ENCODE data around the gene ATE1.

Gene ATE1

DNA sequence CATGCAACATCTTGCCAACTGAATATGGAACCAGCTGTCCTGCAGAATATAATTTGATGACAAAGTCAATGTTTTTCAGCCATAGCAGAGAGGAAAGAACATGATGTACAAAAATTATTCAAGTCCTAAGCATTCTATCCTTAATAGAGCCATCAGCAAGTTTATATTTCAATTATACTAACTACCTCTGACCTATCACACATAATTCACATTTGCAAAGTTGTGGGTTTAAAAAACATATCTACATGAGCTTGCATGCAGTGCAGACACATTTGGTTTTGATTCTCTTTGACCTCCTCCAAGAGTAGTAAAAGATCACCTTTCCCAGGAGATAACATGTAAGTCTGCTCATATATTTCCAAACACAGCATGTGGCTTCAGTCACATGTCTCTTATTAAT is 203.5 kb downstream of the ATE1 start:
- TF ChIP-seq, protein P1, sequence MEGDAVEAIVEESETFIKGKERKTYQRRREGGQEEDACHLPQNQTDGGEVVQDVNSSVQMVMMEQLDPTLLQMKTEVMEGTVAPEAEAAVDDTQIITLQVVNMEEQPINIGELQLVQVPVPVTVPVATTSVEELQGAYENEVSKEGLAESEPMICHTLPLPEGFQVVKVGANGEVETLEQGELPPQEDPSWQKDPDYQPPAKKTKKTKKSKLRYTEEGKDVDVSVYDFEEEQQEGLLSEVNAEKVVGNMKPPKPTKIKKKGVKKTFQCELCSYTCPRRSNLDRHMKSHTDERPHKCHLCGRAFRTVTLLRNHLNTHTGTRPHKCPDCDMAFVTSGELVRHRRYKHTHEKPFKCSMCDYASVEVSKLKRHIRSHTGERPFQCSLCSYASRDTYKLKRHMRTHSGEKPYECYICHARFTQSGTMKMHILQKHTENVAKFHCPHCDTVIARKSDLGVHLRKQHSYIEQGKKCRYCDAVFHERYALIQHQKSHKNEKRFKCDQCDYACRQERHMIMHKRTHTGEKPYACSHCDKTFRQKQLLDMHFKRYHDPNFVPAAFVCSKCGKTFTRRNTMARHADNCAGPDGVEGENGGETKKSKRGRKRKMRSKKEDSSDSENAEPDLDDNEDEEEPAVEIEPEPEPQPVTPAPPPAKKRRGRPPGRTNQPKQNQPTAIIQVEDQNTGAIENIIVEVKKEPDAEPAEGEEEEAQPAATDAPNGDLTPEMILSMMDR (IDR thresholded peaks at IDR 0.05; ENCODE audit: low read depth, low read length) = no peak
- TF ChIP-seq POLR2A (IDR thresholded peaks at IDR 0.05; ENCODE audit: extremely low read depth, insufficient read length) (no peak), MYC (IDR thresholded peaks at IDR 0.05; ENCODE audit: low read depth, low read length) (no peak)
- no peak overlapping the region for H3K4me3 ChIP-seq (ENCODE audit: low read depth, low read length)
- DNase-seq (ENCODE audit: low read depth) = no peak

DNA sequence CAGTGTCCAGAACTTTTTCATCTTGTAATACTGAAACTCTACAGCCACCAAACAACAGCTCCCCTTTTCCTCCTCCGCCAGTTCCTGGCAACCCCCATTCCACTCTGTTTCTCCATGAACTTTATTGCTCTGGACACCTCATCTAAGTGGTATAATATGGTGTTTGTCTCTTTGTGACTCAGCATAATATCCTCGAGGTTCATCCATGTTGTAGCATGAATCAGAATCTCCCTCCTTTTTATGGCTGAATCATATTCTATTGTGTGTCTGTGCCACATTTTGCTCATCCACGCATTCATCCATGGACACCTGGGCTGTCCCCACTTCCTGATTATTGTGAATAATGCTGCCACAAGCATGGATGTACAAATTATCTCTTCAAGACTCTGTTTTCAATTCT is 205.2 kb downstream of the ATE1 start:
- no peak overlapping the region for H3K4me3 ChIP-seq (ENCODE audit: low read depth, low read length)
- DNase-seq (ENCODE audit: low read depth) = no peak
- TF ChIP-seq, protein P2, sequence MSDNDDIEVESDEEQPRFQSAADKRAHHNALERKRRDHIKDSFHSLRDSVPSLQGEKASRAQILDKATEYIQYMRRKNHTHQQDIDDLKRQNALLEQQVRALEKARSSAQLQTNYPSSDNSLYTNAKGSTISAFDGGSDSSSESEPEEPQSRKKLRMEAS (IDR thresholded peaks at IDR 0.05; ENCODE audit: low read depth, low read length) = no peak
- TF ChIP-seq POLR2A (IDR thresholded peaks at IDR 0.05; ENCODE audit: extremely low read depth, insufficient read length) (no peak), MYC (IDR thresholded peaks at IDR 0.05; ENCODE audit: low read depth, low read length) (no peak)
- TF ChIP-seq, protein P1 (IDR thresholded peaks at IDR 0.05; ENCODE audit: low read depth, low read length) = no peak

DNA sequence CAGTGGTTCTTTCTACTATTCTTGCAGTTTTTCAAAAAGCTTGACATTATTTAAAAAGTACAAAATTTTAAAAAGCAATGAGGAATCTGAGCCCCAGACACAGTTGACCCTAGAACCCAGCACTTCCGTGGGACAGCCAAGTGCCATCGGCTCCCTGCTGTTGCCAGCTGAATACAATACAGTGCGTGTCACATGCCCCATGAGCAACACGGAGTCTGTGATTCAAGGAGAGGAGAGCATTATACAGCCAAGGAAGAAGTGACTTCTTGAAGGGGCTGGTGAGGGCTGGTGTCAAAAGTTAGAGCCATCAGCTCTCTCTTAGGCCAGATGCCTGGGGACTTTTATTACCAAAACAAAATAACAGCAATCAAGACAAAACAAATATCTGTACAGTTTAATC is 206.6 kb downstream of the ATE1 start:
- no peak for DNase-seq (ENCODE audit: low read depth)
- H3K4me3 ChIP-seq (ENCODE audit: low read depth, low read length) = no peak overlapping the region
- TF ChIP-seq, protein P2 (IDR thresholded peaks at IDR 0.05; ENCODE audit: low read depth, low read length) = no peak
- no peak for TF ChIP-seq MYC (IDR thresholded peaks at IDR 0.05; ENCODE audit: low read depth, low read length)
- TF ChIP-seq, protein P1 (IDR thresholded peaks at IDR 0.05; ENCODE audit: low read depth, low read length) = no peak
- TF ChIP-seq POLR2A (IDR thresholded peaks at IDR 0.05; ENCODE audit: extremely low read depth, insufficient read length) = no peak

DNA sequence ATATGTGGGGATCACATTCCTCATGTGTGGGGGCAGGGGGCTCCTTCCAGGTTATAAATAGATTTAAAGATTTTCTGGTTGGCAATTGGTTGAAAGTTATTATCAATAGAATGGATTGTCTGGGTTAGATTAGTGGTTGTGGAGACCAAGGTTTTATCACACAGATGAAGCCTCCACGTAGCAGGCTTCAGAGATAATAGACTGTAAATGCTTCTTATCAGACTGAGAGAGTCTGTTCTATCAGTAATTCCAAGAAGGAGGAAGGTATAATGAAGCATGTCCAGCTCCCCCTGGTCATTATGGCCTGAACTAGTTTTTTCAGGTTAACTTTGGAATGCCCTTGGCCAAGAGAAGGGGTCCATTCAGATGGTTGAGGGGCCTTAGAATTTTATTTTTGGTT is 211.9 kb downstream of the ATE1 start:
- H3K4me3 ChIP-seq (ENCODE audit: low read depth, low read length) = no peak overlapping the region
- TF ChIP-seq MYC (IDR thresholded peaks at IDR 0.05; ENCODE audit: low read depth, low read length) = no peak
- TF ChIP-seq, protein P2 (IDR thresholded peaks at IDR 0.05; ENCODE audit: low read depth, low read length) = no peak
- TF ChIP-seq, protein P1 (IDR thresholded peaks at IDR 0.05; ENCODE audit: low read depth, low read length) = no peak
- no peak for TF ChIP-seq POLR2A (IDR thresholded peaks at IDR 0.05; ENCODE audit: extremely low read depth, insufficient read length)
- no peak for DNase-seq (ENCODE audit: low read depth)

DNA sequence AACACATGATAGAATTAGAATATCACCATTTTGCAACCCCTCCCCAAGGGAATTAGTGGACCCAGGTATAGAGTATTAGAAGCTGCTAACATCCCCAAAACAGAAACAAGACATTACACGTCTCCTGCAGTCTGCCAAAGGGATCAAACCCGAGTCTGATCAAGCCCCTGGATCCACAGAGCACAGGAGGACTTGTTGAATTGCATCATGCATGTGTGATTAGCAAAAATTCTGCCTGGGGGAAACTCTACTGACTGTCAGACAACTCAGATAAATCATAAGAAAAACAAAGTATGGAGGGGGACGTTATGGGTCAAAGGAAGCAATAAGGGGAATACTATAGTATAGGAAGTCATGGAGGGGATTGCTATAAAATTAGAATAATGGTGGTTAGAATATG is 212.8 kb downstream of the ATE1 start:
- H3K4me3 ChIP-seq (ENCODE audit: low read depth, low read length) = no peak overlapping the region
- no peak for TF ChIP-seq MYC (IDR thresholded peaks at IDR 0.05; ENCODE audit: low read depth, low read length)
- TF ChIP-seq POLR2A (IDR thresholded peaks at IDR 0.05; ENCODE audit: extremely low read depth, insufficient read length) = no peak
- TF ChIP-seq, protein P2 (IDR thresholded peaks at IDR 0.05; ENCODE audit: low read depth, low read length) = no peak
- TF ChIP-seq, protein P1 (IDR thresholded peaks at IDR 0.05; ENCODE audit: low read depth, low read length) = no peak
- DNase-seq (ENCODE audit: low read depth) = no peak

DNA sequence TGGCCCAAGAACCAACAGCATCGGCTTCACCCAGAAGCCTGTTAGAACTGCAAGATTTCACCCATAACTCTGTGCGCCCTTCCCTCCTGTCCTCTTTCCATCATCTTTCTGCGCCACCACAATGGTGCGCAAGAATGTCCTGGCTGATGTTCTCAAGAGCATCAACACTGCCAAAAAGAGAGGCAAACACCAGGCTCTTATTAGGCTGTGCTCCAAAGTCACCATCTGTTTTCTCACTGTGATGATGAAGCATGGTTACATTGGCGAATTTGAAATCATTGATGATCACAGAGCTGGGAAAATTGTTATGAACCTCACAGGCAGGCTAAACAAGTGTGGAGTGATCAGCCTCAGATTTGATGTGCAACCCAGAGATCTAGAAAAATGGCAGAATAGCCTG is 214.3 kb downstream of the ATE1 start:
- no peak for DNase-seq (ENCODE audit: low read depth)
- no peak for TF ChIP-seq POLR2A (IDR thresholded peaks at IDR 0.05; ENCODE audit: extremely low read depth, insufficient read length)
- TF ChIP-seq, protein P2 (IDR thresholded peaks at IDR 0.05; ENCODE audit: low read depth, low read length) = no peak
- TF ChIP-seq MYC (IDR thresholded peaks at IDR 0.05; ENCODE audit: low read depth, low read length) = no peak
- TF ChIP-seq, protein P1 (IDR thresholded peaks at IDR 0.05; ENCODE audit: low read depth, low read length) = no peak
- no peak overlapping the region for H3K4me3 ChIP-seq (ENCODE audit: low read depth, low read length)
